ENCODE data around the gene UBA1. TPM values are rescaled to one million over a fixed set of nuclear protein-coding genes. Genes with fewer than 3 reads are reported as not detected.

The UBA1 gene
- total and polyA plus RNA-seq, 2 donors (not counting 3 experiments of a cell fraction or from before 2014, with no cell fraction given), result 237 to 297 TPM

DNA sequence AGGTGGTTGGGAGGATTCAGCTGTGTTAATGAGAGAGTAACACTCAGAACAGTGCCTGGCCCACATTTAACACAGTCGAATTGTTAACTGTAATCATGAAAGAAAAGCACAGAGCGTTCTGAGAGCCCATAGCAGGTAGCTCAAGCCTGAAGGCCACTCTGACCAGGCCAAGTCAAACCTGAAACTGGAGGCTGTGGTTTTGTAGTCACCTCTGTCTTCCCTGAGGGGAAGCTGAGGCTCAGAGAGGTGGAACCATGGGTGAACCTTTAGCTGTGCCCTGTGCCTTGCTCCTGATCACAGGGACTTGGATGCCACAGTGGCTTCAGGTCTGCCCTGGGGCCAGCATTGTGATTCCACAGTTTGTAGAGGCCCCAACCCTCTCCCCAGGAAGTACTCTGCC is 16.6 kb upstream of the UBA1 start:
- BruUV-seq (replicated peaks), result no TSS peak
- Histone ChIP-seq H3K4me3 (replicated peaks in 1 of 3; ENCODE audit: insufficient read depth in 1 of 3, low read depth in 1 of 3, low read length in 3 of 3) (no peak overlapping the region), H3K36me3 (ENCODE audit: control insufficient read depth in 2 of 2, extremely low read depth in 1 of 2, insufficient read depth in 2 of 2, low read length in 2 of 2) (peaks cover 0 to 51% of the 10 kb centered on the region in 2 experiments), H2AFZ (ENCODE audit: low read depth, low read length) (no peak overlapping the region), H3K4me1 (ENCODE audit: control insufficient read depth, extremely low read depth, insufficient read depth, low read length) (no peaks in the 10 kb centered on the region), H3K27me3 (ENCODE audit: control insufficient read depth in 2 of 2, insufficient read depth in 2 of 2, low read length in 2 of 2) (no peaks in the 10 kb centered on the region), H3K4me2 (ENCODE audit: insufficient read depth, low read length) (no peak overlapping the region), H3K27ac (ENCODE audit: insufficient read depth, low read depth, low read length) (no peak overlapping the region), H3K79me2 (ENCODE audit: control insufficient read depth, insufficient read depth, low read length) (no peaks in the 10 kb centered on the region), H3K9ac (replicated peaks; ENCODE audit: extremely low read depth, insufficient read depth, low read length) (no peak overlapping the region), H4K20me1 (replicated peaks; ENCODE audit: control insufficient read depth, extremely low read depth, insufficient read depth, low read length) (no peaks in the 10 kb centered on the region), H3K9me1 (replicated peaks; ENCODE audit: control insufficient read depth, extremely low read depth, insufficient read depth, low read length) (no peaks in the 10 kb centered on the region), H3K9me3 (replicated peaks; ENCODE audit: control insufficient read depth, insufficient read depth, low read length) (no peaks in the 10 kb centered on the region)
- dilution Hi-C loops (cut with MboI; ENCODE audit: extremely low pct_ligation_motif_present, low sequenced_read_pairs), result no loop called here
- TF ChIP-seq MYC (IDR thresholded peaks at IDR 0.05; ENCODE audit: low read depth, low read length) (no peak), JUN (IDR thresholded peaks at IDR 0.05; ENCODE audit: borderline replicate concordance, insufficient read depth, insufficient read length, low read depth) (no peak), FOS (IDR thresholded peaks at IDR 0.05; ENCODE audit: borderline replicate concordance, insufficient read depth, low read length) (no peak), POLR2AphosphoS5 (IDR thresholded peaks at IDR 0.05; ENCODE audit: insufficient read depth, low read depth, low read length) (no peak), GATA2 (IDR thresholded peaks at IDR 0.05; ENCODE audit: insufficient read depth, insufficient read length, low read depth, low read length) (no peak), POLR2A (IDR thresholded peaks at IDR 0.05; ENCODE audit: low read depth, low read length) (no peak), MAX (IDR thresholded peaks at IDR 0.05; ENCODE audit: insufficient read depth, insufficient read length) (no peak), EZH2 (IDR thresholded peaks at IDR 0.05; ENCODE audit: borderline replicate concordance, low read depth, low read length, severe bottlenecking) (no peak)
- TF ChIP-seq, protein P1, sequence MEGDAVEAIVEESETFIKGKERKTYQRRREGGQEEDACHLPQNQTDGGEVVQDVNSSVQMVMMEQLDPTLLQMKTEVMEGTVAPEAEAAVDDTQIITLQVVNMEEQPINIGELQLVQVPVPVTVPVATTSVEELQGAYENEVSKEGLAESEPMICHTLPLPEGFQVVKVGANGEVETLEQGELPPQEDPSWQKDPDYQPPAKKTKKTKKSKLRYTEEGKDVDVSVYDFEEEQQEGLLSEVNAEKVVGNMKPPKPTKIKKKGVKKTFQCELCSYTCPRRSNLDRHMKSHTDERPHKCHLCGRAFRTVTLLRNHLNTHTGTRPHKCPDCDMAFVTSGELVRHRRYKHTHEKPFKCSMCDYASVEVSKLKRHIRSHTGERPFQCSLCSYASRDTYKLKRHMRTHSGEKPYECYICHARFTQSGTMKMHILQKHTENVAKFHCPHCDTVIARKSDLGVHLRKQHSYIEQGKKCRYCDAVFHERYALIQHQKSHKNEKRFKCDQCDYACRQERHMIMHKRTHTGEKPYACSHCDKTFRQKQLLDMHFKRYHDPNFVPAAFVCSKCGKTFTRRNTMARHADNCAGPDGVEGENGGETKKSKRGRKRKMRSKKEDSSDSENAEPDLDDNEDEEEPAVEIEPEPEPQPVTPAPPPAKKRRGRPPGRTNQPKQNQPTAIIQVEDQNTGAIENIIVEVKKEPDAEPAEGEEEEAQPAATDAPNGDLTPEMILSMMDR (IDR thresholded peaks at IDR 0.05; ENCODE audit: extremely low read depth in 1 of 2, insufficient read depth in 1 of 2, low read depth in 1 of 2, low read length in 2 of 2), result no peak
- intact Hi-C loops (cut with micrococcal nuclease), result no loop called here
- ChIA-PET POLR2A (no interaction called here), CTCF (no interaction called here)
- FAIRE-seq (no peak), DNase-seq (ENCODE audit: low read depth, low spot score) (no peak)

Data from endothelial cell of umbilical vein (primary cell).